GM19025 (cell line): ENCODE results near the gene CHD2.

Experiments
- ATAC-seq: cut with Tn5 transposase; IDR thresholded peaks from one replicate; pipeline ENCODE4 v1.9.1; 2021; ENCODE audit warnings: mild to moderate bottlenecking, low read depth, moderate library complexity; ENCODE audit not compliant: unreplicated experiment

CHD2 gene

GRCh38 chr15:92997821-92998220 is 97.7 kb downstream of the CHD2 start:
- no peak for ATAC-seq

GRCh38 chr15:93001156-93001555 is 101.0 kb downstream of the CHD2 start:
- no peak for ATAC-seq

DNA sequence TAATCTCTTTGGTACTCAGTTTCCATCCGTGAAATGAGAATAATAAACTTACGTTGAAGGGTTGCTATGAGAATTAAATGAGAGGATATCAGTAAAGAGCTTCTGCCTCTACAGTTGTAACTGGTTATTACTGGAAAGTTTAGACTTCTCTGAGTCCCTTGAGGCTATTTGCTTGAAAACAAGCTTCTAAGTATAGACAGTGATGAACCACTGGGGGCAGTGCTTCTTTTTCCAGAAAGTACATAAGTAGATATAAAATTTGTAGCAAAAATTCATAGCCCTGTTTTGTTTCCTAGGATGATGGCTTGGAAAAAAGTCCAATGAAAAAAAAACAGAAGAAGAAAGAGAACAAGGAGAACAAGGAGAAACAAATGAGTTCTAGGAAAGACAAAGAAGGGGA is 101.8 kb downstream of the CHD2 start:
- no peak for ATAC-seq

GRCh38 chr15:93005133-93005532 is 105.0 kb downstream of the CHD2 start:
- ATAC-seq, result no peak

DNA sequence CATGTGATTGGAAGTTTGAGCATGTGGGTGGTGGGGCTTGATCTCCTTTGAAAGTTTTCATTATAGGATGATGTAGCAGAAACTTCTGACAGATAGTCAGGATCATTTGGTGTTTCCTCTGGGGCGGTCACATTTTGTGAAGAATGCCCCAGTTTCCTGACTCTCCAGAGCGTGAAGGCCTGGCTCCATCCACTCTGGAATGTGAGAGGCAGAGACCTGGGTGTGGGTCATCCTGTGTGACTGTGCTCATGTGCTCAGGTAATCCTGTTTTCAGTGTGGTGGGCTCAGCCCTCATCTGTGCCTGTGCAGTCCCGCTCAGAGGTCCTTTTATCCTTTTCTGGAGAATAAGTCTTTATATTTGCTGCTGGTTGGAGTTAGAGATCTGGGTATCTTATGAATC is 107.9 kb downstream of the CHD2 start:
- no peak for ATAC-seq

- no peak for ATAC-seq
Observed at GRCh38 chr15:93012786-93013185, 112.7 kb downstream of the CHD2 start.

DNA sequence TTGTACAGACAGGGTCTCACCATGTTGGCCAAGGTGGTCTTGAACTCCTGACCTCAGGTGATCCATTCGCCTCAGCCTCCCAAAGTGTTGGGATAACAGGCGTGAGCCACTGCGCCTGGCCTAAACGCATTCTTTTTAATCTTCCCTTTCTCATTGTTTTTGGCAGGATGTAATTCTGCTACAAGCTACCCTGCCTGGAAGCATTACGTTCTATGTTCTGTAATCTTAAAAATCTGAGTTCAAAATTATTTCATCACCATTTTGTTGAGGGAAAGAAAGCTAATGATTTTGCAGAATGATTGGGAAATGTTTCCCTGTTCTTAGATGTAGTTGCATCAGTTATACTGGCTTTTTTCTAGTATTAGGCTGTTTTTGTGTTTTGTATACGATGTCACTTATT is 117.4 kb downstream of the CHD2 start:
- no peak for ATAC-seq

- no peak for ATAC-seq
Observed at GRCh38 chr15:93018574-93018973, 118.5 kb downstream of the CHD2 start.

DNA sequence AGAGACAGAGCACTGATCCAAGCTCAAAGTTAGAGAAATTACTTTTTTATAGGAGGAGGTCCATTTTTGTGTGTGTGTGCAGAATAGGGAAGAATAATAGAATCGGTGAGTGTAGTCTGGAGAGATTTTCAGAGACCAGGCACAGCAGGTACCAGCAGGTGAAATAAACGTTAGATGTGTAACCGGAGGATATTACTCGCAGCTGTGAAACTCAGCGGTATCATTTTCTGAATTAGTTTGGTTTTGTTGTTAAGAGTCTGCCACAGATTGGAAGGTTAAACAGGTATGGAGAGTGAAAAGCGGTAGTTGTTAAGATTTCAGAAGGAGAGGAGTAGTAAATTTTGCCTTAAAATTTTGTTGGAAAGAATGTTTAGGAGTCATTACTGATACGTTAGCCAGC is 119.0 kb downstream of the CHD2 start:
- ATAC-seq, result no peak

GRCh38 chr15:93019971-93020370 is 119.8 kb downstream of the CHD2 start:
- no peak for ATAC-seq

GRCh38 chr15:93020976-93021772 is 121.0 kb downstream of the CHD2 start:
- peak; percentile 80 for ATAC-seq

GRCh38 chr15:93024293-93024692 is 124.2 kb downstream of the CHD2 start:
- no peak for ATAC-seq

DNA sequence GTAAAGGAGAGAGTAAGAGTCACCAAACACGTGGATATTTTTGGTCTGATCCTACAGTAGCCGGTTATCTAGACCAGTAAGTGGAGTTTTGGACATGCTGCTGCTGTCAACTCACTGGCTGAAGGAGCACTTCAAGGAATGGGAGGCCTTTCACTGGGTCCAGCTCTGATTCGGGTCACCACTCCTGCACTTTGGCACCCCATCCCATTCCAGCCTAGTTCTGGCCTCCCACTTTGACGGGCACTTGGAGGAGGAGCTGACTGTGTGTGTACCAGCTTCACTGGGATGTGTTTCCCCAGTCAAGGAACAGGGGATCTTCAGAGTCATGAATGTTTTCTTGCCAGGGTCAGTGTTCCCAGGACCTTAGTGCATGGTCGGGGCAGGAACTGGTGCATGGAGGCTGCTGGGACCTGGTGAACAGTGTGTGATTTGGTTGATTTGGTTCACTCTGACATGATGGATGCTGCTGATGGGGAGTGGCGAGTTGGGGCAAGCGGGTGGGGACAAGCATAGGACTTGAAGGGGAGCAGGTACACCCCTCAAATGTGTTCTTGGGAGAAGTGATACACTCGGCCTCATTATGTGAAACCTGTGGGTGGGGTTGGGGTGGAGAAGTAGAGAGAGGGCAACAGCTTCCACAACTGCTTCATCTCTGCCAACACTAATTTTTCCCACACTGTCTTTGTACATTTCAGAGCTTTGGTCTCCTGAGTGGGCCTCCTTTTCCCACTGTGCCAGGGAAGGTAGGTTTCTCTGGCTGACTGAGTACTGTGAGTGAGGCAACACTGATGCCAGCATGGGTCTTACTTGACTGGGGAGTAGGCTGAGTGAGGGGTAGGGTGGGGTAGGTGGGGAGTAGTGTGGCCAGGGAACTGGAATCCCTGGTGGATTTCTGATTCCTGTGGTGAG is 124.8 kb downstream of the CHD2 start:
- no peak for ATAC-seq

GRCh38 chr15:93025625-93025982 is 125.5 kb downstream of the CHD2 start:
- no peak for ATAC-seq

DNA sequence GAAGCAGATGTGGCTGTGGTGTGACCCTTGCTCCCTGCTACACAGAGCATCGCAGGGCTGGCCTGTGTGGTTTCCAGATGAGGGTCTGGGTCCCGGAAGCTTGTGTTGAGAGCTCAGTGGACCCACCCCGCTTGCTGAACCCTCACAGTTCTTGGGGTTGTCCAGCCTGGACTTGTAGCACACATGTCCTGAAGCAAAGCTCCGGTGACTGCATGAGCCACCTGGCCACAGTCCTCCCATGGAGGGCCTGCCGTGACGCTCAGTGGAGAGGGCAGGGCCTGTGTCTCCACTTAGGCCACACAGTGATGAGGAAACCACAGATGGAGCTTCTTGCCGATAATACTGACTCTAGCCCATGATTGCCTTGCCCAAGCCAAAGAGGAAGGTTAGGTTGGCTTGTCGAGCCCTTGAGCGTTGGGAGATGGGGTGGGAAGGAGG is 126.3 kb downstream of the CHD2 start:
- no peak for ATAC-seq

- ATAC-seq, result no peak
Observed at GRCh38 chr15:93027413-93027812, 127.3 kb downstream of the CHD2 start.

DNA sequence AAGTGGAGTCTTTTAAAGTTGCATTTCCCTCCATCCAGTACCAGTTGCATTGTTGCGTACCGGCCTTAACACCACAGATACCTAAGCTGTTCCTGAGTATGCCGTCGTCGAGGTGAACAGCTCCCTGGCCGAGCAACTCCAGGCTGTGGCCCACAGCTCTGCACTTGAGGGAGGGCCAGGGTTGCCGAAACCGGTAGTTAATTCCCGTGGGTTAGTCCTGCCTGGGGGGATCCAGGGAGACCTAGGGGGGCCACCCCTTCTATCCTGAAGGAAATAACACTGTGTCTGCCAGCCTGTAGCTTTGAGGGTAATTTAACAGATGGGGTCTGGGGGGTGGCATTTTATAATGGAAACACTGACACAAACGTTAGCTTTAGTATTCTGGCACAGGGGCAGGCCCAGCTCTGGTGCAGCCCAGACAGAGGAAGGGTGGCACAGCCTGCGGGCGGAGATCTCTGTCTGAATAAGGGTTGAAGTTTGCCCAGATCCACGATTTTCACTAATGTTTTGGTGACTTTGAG is 128.0 kb downstream of the CHD2 start:
- no peak for ATAC-seq

DNA sequence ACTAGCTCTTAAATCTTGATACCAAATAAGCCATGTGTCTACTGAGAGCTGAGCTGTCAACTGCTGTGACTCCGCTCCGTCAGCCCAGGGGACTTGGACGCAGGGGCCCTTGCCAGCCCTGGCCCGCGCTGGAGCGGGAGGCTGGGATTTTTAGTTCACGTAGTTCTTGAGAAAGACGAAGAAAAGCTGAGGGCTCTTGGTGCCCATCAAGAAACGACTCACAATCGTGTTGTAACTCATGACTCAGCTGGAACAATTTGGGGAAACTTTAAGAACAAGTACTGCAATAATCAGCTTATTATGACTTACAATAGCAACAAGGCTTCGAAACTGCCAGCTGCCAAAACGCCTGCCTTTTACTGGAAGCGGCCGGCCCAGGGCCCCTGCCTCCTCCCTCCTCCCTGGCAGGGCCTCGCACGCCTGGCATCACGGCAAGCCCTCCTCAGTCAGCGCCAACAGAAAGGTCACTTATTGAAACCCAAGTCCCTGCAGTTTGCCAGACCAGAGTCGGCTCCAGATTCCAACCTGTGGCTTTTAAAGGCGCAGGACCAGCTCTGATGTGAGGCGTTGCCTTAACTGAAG is 128.6 kb downstream of the CHD2 start:
- ATAC-seq, result no peak

DNA sequence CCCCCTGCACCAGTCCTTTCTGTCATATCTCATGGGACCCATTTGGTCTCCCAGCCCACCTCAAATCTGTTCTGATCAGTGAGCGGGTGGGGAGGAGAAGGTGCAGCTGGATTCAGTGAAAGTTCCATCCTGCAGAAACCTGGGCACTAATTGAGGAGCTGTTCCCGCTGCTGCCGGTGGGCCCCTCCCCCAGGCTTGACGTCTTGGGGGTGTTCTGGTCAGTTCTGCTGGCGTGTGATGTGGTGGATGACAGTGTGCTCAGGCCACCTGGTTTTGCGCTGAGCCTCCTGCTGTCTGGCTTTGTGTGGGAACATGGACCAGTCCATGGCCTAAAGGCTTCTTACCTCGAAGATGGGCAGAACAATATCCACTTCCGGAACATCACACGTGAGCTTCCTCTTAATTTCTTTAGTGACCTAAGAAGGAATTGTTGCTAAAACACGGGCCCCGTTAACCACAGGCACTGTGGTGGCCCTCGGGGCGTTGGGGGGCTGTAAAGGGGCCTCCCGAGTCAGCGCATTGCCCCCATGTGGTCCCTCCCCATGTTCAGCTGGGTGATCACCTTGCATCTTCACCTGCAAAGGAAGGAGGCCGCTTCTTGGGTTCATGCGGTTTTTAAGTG is 129.2 kb downstream of the CHD2 start:
- no peak for ATAC-seq

DNA sequence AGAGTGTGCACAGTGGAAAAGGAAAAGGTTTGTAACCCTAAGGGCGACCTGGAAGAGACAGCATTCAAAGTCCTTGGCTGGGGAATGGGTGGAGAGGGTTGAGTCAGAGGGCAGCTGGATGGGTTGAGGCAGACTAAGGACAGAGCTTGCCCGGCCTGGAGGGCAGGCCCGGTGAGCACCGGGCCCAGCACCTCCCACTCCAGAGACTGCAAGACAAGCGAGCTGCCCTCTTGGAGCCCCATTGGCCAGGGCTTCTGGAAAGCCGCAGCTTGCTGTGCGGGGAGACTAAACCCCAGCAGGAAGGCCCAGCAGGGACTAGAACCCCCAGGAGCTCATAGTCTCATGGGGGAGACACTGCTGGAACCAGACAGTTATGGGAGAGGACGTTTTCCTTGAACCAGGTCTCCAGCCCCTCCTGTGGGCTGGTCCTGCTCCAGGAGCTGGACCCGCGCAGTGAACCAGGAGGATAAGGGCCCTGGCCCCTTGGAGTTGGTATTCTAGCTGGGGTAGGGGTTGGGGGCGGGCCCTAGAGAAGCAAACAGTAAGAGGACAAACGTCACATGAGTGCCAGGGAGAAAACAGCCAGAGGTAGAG is 129.8 kb downstream of the CHD2 start:
- ATAC-seq, result no peak
